Posterior cingulate gyrus (tissue), 11 donors: Measurements from ENCODE around the gene PCNT.
"Not testable (repeated sequence)": the region's sequence is repeated elsewhere in the genome, so short reads cannot be mapped to it uniquely, and the experiment has no call there.

Experiments used
- DNase-seq, 10 donors: peaks; one replicate each; pipeline versions ENCODE4 v3.0.0 to v3.0.0-alpha.2; 2020 to 2021; ENCODE audit warnings: mixed read lengths in 3 of 10
- intact Hi-C: fragments of 100-400 bp; cut with DNase I; formaldehyde crosslinking; loops from one replicate; pipeline ENCODE4 v1.15.1; 2023

The PCNT gene

DNA sequence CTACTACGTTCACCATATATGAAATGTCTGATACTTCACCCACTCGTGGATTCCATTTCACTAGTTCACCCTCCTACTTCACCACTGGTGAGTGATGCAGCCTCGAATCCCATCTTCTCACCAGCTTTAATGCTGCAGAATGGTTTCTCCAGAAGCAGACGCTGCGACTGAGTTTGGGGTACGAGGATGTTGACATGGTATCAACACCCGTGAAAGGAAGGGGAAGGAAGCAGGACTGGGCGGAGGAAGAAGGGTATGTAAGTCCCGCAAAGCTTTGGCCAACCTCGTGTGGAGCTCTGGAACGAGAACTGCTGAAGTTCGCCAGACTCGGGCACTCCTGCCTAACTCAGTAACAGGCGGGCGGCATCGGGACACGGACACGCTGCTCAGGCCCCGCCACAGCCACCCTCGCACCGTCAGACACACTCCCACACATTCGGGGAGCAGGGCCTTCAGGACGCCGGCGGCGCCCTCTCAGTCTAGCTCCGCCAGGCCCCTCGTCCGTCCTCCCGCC is 133.9 kb downstream of the PCNT start:
- DNase-seq = peak in 8 of 10 donors; percentile 25 to 89 (median 44)
- intact Hi-C loops = loop anchor here (5.0 to 10.0 kb wide), 2 partner anchors 133 to 171 kb away; partner anchors contain the start of genes C21orf58, MCM3AP, PCNT and YBEY

DNA sequence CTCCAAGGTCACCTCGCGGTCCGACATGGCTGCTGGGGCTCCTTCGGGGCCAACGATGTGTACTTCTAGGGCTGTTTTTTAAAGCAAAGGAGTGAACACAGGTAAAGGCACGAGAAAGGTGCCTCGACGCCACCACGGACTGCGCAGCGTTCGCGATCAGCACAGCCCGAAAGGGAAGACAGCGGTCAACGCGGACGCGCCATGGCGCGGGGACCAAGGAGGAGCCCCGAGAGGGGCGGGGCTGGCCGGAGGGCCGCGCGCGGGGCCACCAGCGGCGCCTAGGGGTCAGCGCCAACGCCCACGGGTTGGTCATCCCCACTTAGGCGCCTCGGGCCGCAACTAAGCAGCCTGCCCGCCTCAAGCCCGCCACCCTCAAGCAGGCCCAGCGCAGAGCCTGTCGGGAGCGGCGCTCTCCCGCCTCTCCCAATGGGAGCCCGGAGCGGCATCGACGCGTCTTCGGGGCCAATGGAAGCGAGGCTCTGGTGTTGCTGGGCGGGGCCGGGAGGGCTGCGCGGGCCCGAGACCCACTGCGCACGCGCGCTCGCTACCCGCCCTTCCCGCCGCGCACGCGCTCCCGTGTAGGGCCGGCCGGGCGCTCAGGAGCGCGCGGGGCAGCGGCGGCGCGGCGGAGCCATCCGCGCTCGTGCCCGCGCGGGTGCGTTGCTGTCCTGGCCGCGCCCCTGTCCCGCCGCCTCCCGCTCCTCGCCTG is 134.5 kb downstream of the PCNT start, which contains the start of gene DIP2A:
TSS of gene DIP2A (plus strand) at position 577 of the 709 bp plus-strand sequence. CDS start 241 bp downstream, outside the sequence.
- intact Hi-C loops = loop anchor here (5.0 to 10.0 kb wide), 2 partner anchors 134 to 171 kb away; partner anchors contain the start of genes C21orf58, MCM3AP, PCNT and YBEY
- DNase-seq = peak; percentile 90 to 100 (median 94)

DNA sequence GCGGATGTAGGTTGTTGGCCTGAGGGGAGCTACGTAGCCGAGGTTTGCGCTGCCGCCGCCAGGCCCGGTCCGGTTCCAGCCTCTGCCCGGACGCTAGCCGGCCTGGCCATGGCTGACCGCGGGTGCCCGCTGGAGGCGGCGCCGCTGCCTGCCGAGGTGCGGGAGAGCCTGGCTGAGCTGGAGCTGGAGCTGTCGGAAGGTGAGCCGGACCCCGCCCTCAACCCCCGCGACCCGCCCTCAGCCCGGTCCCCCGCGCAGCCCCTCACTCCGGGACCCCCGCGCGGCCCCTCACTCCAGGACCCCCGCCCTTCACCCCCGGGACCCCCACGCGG is 135.0 kb downstream of the PCNT start:
- intact Hi-C loops = loop anchor here (5.0 to 10.0 kb wide), 2 partner anchors 134 to 172 kb away; partner anchors contain the start of genes C21orf58, MCM3AP, PCNT and YBEY
- DNase-seq = no peak

DNA sequence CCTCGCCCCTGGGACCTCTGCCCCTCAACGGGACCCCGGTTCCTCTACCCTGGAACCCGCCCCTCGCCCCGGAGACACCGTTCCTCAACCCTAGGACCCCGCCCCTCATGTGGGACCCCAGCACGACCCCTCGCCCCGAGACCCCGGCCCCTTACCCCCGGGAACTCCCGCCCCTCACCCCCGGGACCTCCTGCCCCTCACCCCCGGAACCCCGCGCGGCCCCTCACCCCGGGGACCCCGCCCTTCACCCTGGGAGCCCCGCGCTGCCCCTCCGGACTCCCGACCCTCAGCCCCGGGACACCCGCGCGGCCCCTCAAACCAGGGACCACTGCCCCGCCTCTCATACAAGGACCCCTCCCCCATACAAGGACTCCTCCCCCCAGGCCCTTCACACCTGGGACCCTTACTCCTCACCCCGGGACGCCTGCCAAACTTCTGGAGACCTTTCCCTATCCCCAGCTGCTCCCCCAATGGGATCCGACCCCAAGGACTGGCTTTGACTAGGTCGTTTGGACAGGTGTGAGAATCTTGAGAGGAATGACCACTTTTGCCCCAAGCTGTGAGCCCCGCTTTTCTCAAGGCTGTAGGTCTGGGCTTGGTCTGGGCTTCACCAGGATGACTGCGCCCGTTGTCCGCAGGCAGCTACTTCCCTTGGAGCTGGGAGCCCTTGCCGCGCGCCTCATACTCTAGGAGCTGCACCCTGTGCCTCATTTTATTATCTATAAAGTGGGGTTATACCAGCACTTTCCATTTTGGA is 135.6 kb downstream of the PCNT start:
- intact Hi-C loops = loop anchor here (5.0 to 10.0 kb wide), 2 partner anchors 135 to 172 kb away; partner anchors contain the start of genes C21orf58, MCM3AP, PCNT and YBEY
- peak in 8 of 10 donors; percentile 23 to 91 (median 44) for DNase-seq

DNA sequence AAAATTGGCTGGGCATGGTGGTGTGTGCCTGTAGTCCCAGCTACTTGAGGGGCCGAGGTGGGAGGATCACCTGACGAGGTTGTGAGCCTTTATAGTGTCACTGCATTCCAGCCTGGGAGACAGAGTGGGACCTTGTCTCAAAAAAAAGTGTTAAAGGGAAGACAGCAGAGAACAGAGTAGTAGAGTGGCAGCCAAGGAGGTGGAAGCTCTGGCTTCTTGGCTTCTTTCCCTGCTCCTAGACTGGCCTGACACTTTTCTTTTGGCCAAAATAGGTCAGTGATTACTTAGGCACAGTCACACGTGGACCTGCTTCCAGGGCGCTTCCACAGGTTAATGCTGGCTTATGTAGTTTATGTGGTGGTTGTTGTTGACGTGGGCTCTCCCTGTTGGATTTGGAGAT is 138.0 kb downstream of the PCNT start:
- DNase-seq = no peak
- intact Hi-C loops = no loop called here

DNA sequence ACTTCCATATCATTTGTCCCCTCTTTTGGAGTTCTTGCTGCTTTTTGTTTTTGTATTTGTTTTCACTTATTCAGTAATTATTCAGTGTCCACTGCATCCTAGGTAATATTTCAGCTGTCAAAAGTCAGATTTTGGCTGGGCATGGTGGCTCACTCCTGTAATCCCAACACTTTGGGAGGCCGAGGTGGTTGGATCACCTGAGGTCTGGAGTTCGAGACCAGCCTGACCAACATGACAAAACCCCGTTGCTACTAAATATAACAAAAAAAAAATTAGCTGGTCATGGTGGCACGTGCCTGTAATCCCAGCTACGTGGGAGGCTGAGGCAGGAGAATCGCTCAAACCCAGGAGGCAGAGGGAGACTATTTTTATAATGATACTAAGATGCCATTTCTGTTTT is 141.2 kb downstream of the PCNT start:
- intact Hi-C loops, DNase-seq: not testable (repeated sequence)

DNA sequence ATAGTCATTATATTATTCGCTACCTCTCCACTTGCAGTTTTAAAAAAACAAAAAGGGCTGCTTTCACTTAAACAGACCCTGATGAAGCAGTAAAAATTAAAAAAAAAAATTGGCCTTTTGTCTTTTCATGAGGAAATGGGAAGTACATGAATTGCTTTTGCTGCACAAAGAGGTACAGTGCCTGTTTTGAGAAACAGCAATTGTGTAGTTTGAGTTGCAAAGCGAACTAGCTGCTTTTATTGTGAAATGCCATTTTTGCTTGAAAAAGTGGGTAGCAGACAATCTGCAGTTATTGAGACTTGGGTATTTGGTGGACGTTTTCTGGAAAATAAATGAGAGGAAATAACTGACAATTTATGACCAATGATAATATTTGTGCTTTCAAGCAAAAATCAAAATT is 141.7 kb downstream of the PCNT start:
- no peak for DNase-seq
- intact Hi-C loops = no loop called here

DNA sequence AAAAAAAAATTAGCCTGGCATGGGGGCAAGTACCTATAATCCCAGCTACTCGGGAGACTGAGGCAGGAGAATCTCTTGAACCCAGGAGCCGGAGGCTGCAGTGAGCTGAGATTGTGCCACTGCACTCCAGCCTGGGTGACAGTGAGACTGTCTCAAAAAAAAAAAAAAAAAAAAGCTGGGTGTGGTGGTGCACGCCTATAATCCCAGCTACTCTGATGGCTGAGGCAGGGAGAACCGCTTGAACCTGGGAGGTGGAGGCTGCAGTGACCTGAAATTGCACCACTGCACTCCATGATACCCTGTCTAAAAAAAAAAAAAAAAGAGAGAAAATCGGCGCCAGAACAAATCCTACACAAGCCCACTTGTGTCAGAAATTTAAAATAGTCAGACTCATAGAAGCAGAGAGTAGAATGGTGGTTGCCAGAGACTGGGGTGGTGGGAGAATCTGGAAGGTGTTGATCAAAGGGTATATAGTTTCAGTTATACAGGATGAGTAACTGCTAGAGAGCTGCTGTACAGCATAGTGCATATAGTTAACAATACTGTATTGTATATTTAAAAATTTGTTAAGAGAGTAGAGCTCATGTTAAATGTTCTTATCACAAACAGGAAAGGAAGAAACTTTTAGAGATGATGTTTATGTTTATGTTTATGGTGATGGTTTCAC is 144.3 kb downstream of the PCNT start:
- no peak for DNase-seq
- intact Hi-C loops = no loop called here

DNA sequence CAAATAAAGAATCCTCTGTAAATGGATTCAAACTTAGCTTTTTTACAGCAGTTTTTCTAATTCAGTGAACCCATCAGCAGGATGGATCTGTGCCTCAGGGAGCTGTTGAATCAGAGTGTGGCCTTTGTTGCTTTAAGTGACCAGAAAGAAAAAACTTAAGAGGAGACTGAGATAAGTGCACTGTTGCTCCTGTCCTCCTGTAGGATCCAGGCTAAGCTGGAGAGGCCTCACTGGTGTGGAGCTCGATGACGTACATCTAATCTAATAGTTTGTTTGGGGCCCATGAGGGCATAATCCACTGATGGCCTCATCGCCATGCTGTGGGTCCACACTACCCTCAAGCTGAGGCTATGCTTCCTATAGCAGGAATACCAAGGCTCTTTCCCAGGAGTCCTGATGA is 145.3 kb downstream of the PCNT start:
- no peak for DNase-seq
- intact Hi-C loops = no loop called here

DNA sequence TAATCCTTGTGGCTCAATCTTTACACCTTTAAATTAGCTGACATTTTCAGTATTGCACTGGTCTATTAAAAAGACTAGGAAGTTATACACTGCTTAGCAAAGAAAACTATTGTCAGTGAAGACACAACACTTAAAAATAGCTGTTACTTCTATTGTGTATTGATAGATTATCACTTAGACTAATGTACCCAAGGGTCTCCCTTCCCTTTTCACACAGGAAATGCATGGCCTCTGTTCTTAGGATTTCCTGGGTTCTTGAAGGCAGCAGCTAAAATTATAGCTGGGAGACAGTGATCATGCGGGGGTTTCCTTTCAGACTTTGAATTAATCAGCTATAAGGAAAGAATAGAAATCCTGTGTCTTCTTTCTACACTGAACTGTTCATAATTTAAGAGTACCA is 147.6 kb downstream of the PCNT start:
- DNase-seq = no peak
- intact Hi-C loops = no loop called here

DNA sequence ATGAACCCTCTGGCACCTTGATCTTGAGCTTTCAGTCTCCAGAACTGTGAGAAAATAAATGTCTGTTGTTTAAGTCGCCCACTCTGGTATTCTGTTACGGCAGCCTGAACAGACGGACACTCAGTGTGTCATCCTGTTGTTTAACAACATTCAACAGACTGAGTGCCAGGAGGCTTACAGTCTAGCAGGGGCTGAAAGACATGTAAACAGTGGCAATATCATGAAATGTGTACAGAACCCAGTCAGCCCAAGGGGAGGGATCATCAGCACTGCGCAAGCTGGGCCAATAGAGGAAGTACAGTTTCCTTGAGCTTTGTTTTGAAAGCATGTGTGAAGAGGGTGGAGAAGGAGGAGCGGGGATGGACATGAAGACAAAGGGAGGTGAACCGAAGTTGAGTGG is 148.3 kb downstream of the PCNT start:
- DNase-seq = no peak
- intact Hi-C loops = no loop called here

DNA sequence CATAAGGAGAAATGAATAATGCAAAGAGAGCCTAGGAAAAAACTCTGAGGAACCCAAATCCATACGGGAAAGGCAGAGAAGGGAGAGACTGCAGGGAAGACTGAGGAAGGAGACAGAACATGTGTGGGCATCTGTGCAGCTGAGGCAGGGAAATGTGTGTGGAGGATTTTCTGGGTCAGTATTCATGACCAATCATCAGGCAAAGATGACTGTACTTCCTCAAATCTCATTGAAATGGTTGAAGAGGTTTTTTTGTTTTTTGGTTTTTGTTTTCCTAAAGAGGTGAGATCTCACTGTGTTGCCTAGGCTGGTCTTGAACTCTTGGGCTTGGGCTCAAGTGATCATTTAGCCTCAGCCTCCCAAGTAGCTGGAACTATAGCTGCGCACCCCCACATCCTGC is 150.4 kb downstream of the PCNT start:
- DNase-seq = no peak
- intact Hi-C loops = no loop called here

DNA sequence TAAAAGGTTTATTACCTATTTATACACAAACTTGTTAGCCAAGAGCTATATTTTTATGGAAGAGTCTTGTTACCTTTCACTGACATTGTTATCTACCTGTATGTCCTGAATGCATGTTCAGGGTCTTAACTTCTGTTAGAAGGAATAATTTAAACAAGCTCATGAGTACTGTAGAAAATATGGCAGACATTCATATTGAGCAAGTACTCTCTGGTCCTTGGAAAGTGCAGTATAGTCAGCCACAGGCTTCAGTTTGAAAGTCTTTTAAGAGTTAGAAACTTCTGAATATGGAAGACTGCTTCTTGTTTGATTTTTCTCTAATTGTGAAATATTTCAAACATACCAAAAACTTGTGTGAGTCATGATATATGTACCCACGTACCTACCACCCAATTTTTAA is 151.3 kb downstream of the PCNT start:
- DNase-seq = no peak
- intact Hi-C loops = no loop called here

DNA sequence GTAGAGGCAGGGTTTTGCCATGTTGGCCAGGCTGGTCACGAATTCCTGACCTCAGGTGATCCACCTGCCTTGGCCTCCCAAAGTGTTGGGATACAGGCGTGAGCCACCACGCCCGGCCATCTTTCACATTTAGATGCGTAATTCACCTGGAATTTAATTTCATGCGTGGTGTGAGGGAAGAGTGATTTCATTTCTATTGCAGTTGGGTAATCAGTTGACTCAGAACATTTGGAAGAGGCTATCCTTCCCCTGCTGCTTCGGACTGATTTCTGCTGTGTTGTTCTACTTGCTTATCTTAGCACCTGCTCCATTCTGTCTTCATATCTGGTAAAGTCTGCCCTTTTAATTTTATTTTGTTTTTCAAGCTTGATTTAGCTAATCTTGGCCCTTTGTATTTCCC is 153.8 kb downstream of the PCNT start:
- intact Hi-C loops = no loop called here
- DNase-seq = no peak

DNA sequence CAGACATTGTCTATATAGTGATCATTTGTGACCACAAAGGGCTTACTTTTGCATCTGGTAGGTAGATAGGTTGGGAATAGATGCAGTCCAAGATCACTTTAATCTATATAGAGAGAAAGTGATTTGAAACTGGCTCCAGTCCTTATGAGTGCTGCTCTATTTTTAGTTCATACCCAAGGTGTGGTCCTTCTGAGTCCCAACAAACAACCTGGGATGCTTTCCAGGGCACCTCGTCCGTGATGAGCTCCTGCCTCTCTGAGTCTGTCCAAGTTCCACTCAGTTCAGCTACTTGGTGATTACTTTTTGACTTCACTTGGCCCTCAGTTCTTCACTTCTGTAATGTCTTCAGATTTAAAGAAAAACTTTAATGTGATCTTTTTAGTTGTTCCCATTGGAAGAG is 155.0 kb downstream of the PCNT start:
- intact Hi-C loops = no loop called here
- no peak for DNase-seq

DNA sequence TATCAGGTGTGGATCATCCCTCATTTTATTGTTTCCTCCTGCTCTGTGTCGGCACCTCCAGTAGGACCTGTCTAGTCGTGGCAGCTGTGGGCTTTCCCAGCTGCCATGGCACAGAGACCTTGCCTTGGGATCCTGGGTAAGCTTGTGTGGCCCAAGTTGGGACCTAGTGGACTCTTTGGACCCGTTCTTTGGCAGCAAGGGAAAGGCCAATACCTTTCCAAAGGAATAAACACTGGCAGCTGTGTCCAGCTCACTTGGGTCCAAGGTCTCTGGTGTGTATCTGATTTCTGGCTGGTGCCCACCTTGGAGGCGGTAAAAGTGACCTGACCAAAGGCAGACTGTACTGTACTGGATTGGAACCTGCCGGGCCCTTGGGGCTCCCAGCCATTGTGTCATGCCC is 156.5 kb downstream of the PCNT start:
- intact Hi-C loops = no loop called here
- no peak for DNase-seq

DNA sequence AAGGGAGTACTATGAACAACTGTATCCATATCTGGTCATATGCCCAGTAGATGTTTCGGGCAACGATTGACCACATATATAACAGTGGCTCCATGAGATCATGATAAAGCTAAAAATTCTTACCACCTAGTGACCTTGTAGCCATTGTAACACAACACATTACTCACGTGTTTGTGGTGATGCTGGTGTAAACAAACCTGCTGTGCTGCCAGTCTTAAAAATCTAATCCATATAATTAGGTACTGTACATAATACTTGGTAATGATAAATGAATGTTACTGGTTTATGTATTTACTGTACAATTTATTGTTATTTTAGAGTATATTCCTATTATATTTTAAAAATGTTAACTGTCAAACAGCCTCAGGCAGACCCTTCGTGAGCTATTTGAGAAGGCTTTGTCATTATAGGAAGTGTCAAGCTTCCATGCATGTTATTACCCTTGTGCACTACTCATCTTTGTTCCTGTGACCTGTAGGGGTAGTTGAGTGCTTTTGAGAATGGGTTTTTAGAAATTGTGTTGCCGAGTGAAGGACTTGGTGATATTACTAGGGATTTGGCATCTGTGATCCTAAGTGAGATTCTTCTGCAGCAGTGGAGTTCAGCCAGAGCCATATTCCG is 158.4 kb downstream of the PCNT start:
- no peak for DNase-seq
- intact Hi-C loops = no loop called here

DNA sequence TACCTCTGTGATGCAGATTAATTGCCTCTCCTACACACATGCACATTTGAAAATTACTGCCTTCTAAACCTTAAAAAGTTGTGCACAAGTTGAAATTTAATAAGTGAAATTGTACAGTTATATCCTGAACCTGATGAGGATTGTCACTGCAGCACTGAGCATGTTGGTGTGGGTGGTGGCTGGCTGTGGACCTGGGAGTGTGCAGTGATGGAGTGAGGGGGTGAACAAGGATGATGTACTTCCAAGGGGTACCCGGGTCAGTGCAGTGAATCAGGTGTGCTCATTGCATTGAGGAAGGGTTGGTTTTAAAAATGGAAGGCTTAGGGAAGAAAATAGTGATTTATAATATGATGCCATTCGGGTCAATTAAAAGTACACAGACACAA is 158.9 kb downstream of the PCNT start:
- intact Hi-C loops = no loop called here
- no peak for DNase-seq

DNA sequence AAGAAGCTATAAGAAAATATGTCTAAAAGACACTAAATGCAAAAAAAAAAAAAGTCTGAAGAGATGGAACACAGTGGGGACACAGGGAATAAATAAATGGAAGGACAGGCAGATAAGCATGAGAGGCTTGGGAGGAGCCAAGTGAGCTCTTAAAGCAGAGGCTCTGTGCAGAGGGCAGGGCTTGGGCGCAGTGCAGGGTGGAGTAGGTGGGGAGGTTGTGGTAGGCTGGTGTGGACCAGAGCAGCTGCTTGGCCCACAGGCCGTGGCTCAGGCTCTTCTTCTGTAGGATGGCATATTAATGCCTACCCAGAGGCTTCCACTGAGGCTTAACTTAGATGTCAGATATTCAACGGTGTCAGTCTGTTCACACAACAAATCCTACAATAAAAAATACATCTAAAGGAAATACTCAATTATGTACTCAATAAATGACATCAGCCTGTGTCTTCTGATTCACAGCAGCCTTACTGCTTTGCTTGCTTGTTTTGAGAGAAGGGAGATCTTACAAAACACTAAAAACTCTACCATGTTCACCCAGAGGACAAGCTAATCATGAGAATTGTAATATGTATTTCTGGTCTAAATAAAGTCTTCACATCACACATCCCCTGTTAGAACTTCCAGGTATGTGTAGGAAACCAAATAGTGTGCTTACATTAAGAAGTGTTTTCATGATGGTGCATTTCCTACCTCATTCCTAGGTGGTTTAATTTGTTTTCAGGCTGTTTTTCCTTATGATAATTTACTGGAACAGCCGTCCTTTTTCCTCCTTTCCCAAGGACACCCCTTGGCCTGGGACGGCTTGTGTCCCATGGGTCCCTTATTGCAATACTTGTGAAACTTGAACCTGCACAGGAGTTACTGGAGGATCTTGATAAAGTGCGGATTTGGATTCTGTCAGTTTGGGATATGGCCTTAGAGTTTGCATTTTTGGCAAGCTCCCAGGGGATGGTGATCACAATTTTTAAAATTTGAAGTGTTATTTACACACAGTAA is 159.6 kb downstream of the PCNT start:
- no peak for DNase-seq
- intact Hi-C loops = no loop called here
